ENCODE data around the gene FBLN2.

FBLN2 gene

GRCh38 chr3:13538520-13539291 is 10.2 kb upstream of the FBLN2 start:
- peaks cover 0 to 5% (median 0%) of the 10 kb centered on the region in 5 donors for H3K27me3 ChIP-seq (ENCODE audit: control insufficient read depth in 5 of 5, insufficient read depth in 4 of 5, low read length in 5 of 5)
- H3K9ac ChIP-seq (ENCODE audit: low read length in 5 of 5), result no peak overlapping the region
- H3K9me3 ChIP-seq (ENCODE audit: control insufficient read depth in 5 of 5, low read length in 5 of 5), result peaks cover 0 to 9% (median 4%) of the 10 kb centered on the region in 5 donors
- H3K4me1 ChIP-seq (ENCODE audit: control insufficient read depth in 5 of 5, insufficient read depth in 5 of 5, low read length in 5 of 5), result peaks cover 15 to 61% (median 44%) of the 10 kb centered on the region in 5 donors
- H3K4me3 ChIP-seq (ENCODE audit: low read depth in 1 of 5, low read length in 5 of 5), result no peak overlapping the region
- H3K36me3 ChIP-seq (ENCODE audit: control insufficient read depth in 5 of 5, insufficient read depth in 5 of 5, low read length in 5 of 5), result no peaks in the 10 kb centered on the region
- H3K27ac ChIP-seq (ENCODE audit: low read depth, low read length), result peak overlapping the region; percentile 62

- Histone ChIP-seq H3K4me1 (ENCODE audit: control insufficient read depth in 5 of 5, insufficient read depth in 5 of 5, low read length in 5 of 5) (peaks cover 14 to 61% (median 44%) of the 10 kb centered on the region in 5 donors), H3K4me3 (ENCODE audit: low read depth in 1 of 5, low read length in 5 of 5) (no peak overlapping the region), H3K9me3 (ENCODE audit: control insufficient read depth in 5 of 5, low read length in 5 of 5) (peaks cover 0 to 9% (median 4%) of the 10 kb centered on the region in 5 donors), H3K27me3 (ENCODE audit: control insufficient read depth in 5 of 5, insufficient read depth in 4 of 5, low read length in 5 of 5) (peaks cover 0 to 5% (median 0%) of the 10 kb centered on the region in 5 donors), H3K27ac (ENCODE audit: low read depth, low read length) (peak overlapping the region; percentile 62), H3K9ac (ENCODE audit: low read length in 5 of 5) (no peak overlapping the region), H3K36me3 (ENCODE audit: control insufficient read depth in 5 of 5, insufficient read depth in 5 of 5, low read length in 5 of 5) (no peaks in the 10 kb centered on the region)
These were observed 9.7 kb upstream of the FBLN2 start for GRCh38 chr3:13539292-13539638.

DNA sequence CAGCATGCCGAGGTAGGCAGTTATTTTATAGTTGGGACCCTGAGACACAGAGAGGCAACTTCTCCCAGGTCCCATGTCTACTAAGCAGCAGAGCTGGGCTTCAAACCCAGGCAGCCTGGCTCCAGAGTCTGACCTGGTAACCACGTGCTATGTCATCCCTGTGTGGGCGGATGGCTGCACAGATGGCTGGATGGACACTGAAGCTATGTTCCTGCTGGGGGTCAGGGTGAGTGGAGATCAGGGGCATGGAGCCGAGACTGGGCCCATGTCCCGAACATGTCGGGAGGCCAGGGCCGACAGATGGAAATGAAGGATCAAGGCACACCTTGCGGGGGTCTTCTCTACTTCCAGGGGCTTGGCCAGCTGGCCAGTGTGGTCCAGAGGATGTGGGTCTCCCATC is 9.3 kb upstream of the FBLN2 start:
- no peak overlapping the region for H3K27ac ChIP-seq (ENCODE audit: low read depth, low read length)

DNA sequence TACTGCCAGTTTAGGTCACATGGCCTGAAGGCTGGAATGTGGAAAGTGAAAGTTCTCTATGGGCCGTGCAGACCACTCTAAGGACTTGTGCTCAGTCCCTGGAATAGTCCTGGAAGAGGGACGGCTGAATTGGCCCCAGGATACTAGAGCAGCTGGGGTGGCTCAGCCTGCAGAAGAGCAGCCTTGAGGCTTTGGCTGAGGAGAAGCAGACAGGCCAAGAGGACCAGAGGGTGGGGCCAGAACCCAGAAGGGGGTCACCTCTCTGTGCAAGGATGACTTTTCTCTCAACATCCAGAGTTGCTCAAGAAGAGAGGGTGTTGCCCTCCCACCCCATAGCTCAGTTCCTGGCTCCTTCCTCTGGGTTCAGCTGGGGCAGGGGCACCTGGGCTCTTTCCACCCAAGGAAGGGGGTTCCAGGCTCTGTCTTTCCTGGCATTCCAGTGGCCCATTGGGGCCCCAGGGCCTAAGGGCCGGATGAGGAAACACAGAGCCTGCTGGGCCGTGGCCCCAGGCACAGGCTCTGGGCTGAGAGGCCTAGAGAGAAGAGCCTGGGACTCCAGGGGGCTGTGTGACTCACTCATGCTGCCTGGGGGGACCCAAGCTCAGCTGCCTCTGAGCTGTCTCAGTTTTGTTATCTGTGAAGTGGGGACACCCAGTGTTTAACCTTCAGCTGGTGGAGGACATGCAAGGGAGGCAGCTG is 8.5 kb upstream of the FBLN2 start:
- H3K27ac ChIP-seq (ENCODE audit: low read depth, low read length), result no peak overlapping the region
- no peaks in the 10 kb centered on the region for H3K36me3 ChIP-seq (ENCODE audit: control insufficient read depth in 5 of 5, insufficient read depth in 5 of 5, low read length in 5 of 5)
- peaks cover 0 to 9% (median 4%) of the 10 kb centered on the region in 5 donors for H3K9me3 ChIP-seq (ENCODE audit: control insufficient read depth in 5 of 5, low read length in 5 of 5)
- peaks cover 0 to 5% (median 0%) of the 10 kb centered on the region in 5 donors for H3K27me3 ChIP-seq (ENCODE audit: control insufficient read depth in 5 of 5, insufficient read depth in 4 of 5, low read length in 5 of 5)
- H3K4me1 ChIP-seq (ENCODE audit: control insufficient read depth in 5 of 5, insufficient read depth in 5 of 5, low read length in 5 of 5), result peaks cover 17 to 71% (median 51%) of the 10 kb centered on the region in 5 donors
- peak overlapping the region in 1 of 5 donors; percentile 14 for H3K9ac ChIP-seq (ENCODE audit: low read length in 5 of 5)
- no peak overlapping the region for H3K4me3 ChIP-seq (ENCODE audit: low read depth in 1 of 5, low read length in 5 of 5)

More for the DNA sequence above, 9.3 kb upstream of the FBLN2 start:
- H3K9me3 ChIP-seq (ENCODE audit: control insufficient read depth in 5 of 5, low read length in 5 of 5), result peaks cover 0 to 9% (median 4%) of the 10 kb centered on the region in 5 donors
- H3K27me3 ChIP-seq (ENCODE audit: control insufficient read depth in 5 of 5, insufficient read depth in 4 of 5, low read length in 5 of 5), result peaks cover 0 to 5% (median 0%) of the 10 kb centered on the region in 5 donors
- H3K4me1 ChIP-seq (ENCODE audit: control insufficient read depth in 5 of 5, insufficient read depth in 5 of 5, low read length in 5 of 5), result peaks cover 14 to 64% (median 47%) of the 10 kb centered on the region in 5 donors
- H3K4me3 ChIP-seq (ENCODE audit: low read depth in 1 of 5, low read length in 5 of 5), result no peak overlapping the region
- no peak overlapping the region for H3K9ac ChIP-seq (ENCODE audit: low read length in 5 of 5)
- no peaks in the 10 kb centered on the region for H3K36me3 ChIP-seq (ENCODE audit: control insufficient read depth in 5 of 5, insufficient read depth in 5 of 5, low read length in 5 of 5)

GRCh38 chr3:13541691-13542090 is 7.2 kb upstream of the FBLN2 start:
- no peaks in the 10 kb centered on the region for H3K36me3 ChIP-seq (ENCODE audit: control insufficient read depth in 5 of 5, insufficient read depth in 5 of 5, low read length in 5 of 5)

DNA sequence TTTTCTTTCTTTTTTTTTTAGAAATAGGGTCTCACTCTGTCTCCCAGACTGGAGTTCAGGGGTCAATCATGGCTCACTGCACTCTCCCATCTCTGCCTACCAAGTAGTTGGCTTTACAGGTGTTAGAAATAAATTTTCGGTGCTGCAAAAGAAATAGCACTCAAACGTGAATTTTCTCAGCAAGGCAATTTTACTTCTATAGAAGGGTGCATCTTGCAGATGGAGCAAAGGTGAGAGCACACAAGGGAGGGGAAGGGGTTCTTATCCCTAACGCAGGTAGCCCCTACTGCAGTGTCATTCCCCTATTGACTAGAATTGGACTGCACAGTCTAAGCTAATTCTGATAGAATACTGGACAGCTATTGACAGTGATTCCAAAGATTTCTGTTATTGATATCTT is 6.8 kb upstream of the FBLN2 start:
- H3K4me1 ChIP-seq (ENCODE audit: control insufficient read depth in 5 of 5, insufficient read depth in 5 of 5, low read length in 5 of 5), result peaks cover 17 to 68% (median 54%) of the 10 kb centered on the region in 5 donors
- H3K36me3 ChIP-seq (ENCODE audit: control insufficient read depth in 5 of 5, insufficient read depth in 5 of 5, low read length in 5 of 5), result no peaks in the 10 kb centered on the region
- H3K9ac ChIP-seq (ENCODE audit: low read length in 5 of 5), result no peak overlapping the region
- H3K4me3 ChIP-seq (ENCODE audit: low read depth in 1 of 5, low read length in 5 of 5), result no peak overlapping the region
- peaks cover 0 to 5% (median 0%) of the 10 kb centered on the region in 5 donors for H3K27me3 ChIP-seq (ENCODE audit: control insufficient read depth in 5 of 5, insufficient read depth in 4 of 5, low read length in 5 of 5)
- peaks cover 0 to 9% (median 4%) of the 10 kb centered on the region in 5 donors for H3K9me3 ChIP-seq (ENCODE audit: control insufficient read depth in 5 of 5, low read length in 5 of 5)
- peak overlapping the region; percentile 82 for H3K27ac ChIP-seq (ENCODE audit: low read depth, low read length)

More at GRCh38 chr3:13541691-13542090, 7.2 kb upstream of the FBLN2 start:
- H3K9me3 ChIP-seq (ENCODE audit: control insufficient read depth in 5 of 5, low read length in 5 of 5), result peaks cover 0 to 9% (median 4%) of the 10 kb centered on the region in 5 donors
- H3K4me1 ChIP-seq (ENCODE audit: control insufficient read depth in 5 of 5, insufficient read depth in 5 of 5, low read length in 5 of 5), result peaks cover 17 to 68% (median 54%) of the 10 kb centered on the region in 5 donors
- H3K4me3 ChIP-seq (ENCODE audit: low read depth in 1 of 5, low read length in 5 of 5), result no peak overlapping the region
- peaks cover 0 to 5% (median 0%) of the 10 kb centered on the region in 5 donors for H3K27me3 ChIP-seq (ENCODE audit: control insufficient read depth in 5 of 5, insufficient read depth in 4 of 5, low read length in 5 of 5)
- no peak overlapping the region for H3K27ac ChIP-seq (ENCODE audit: low read depth, low read length)
- no peak overlapping the region for H3K9ac ChIP-seq (ENCODE audit: low read length in 5 of 5)

GRCh38 chr3:13543253-13543652 is 5.7 kb upstream of the FBLN2 start:
- Histone ChIP-seq H3K4me1 (ENCODE audit: control insufficient read depth in 5 of 5, insufficient read depth in 5 of 5, low read length in 5 of 5) (peaks cover 15 to 70% (median 56%) of the 10 kb centered on the region in 5 donors), H3K4me3 (ENCODE audit: low read depth in 1 of 5, low read length in 5 of 5) (no peak overlapping the region), H3K27me3 (ENCODE audit: control insufficient read depth in 5 of 5, insufficient read depth in 4 of 5, low read length in 5 of 5) (peaks cover 0 to 7% (median 5%) of the 10 kb centered on the region in 5 donors), H3K36me3 (ENCODE audit: control insufficient read depth in 5 of 5, insufficient read depth in 5 of 5, low read length in 5 of 5) (no peaks in the 10 kb centered on the region), H3K9ac (ENCODE audit: low read length in 5 of 5) (peak overlapping the region in 3 of 5 donors; percentile 58 to 94 (median 70)), H3K9me3 (ENCODE audit: control insufficient read depth in 5 of 5, low read length in 5 of 5) (peaks cover 0 to 9% (median 4%) of the 10 kb centered on the region in 5 donors), H3K27ac (ENCODE audit: low read depth, low read length) (peak overlapping the region; percentile 82)

- peaks cover 0 to 9% (median 4%) of the 10 kb centered on the region in 5 donors for H3K9me3 ChIP-seq (ENCODE audit: control insufficient read depth in 5 of 5, low read length in 5 of 5)
- peaks cover 10 to 69% (median 60%) of the 10 kb centered on the region in 5 donors for H3K4me1 ChIP-seq (ENCODE audit: control insufficient read depth in 5 of 5, insufficient read depth in 5 of 5, low read length in 5 of 5)
- no peak overlapping the region for H3K4me3 ChIP-seq (ENCODE audit: low read depth in 1 of 5, low read length in 5 of 5)
- peak overlapping the region in 2 of 5 donors; percentile 41 to 70 for H3K9ac ChIP-seq (ENCODE audit: low read length in 5 of 5)
- H3K27ac ChIP-seq (ENCODE audit: low read depth, low read length), result peak overlapping the region; percentile 82
- H3K36me3 ChIP-seq (ENCODE audit: control insufficient read depth in 5 of 5, insufficient read depth in 5 of 5, low read length in 5 of 5), result no peaks in the 10 kb centered on the region
- peaks cover 0 to 11% (median 5%) of the 10 kb centered on the region in 5 donors for H3K27me3 ChIP-seq (ENCODE audit: control insufficient read depth in 5 of 5, insufficient read depth in 4 of 5, low read length in 5 of 5)
These were observed 4.6 kb upstream of the FBLN2 start for GRCh38 chr3:13544293-13544831.

- H3K4me1 ChIP-seq (ENCODE audit: control insufficient read depth in 5 of 5, insufficient read depth in 5 of 5, low read length in 5 of 5), result peaks cover 10 to 69% (median 62%) of the 10 kb centered on the region in 5 donors
- H3K27me3 ChIP-seq (ENCODE audit: control insufficient read depth in 5 of 5, insufficient read depth in 4 of 5, low read length in 5 of 5), result peaks cover 0 to 11% (median 5%) of the 10 kb centered on the region in 5 donors
- peak overlapping the region in 1 of 5 donors; percentile 26 for H3K9ac ChIP-seq (ENCODE audit: low read length in 5 of 5)
- no peaks in the 10 kb centered on the region for H3K36me3 ChIP-seq (ENCODE audit: control insufficient read depth in 5 of 5, insufficient read depth in 5 of 5, low read length in 5 of 5)
- H3K4me3 ChIP-seq (ENCODE audit: low read depth in 1 of 5, low read length in 5 of 5), result no peak overlapping the region
- peaks cover 0 to 9% (median 4%) of the 10 kb centered on the region in 5 donors for H3K9me3 ChIP-seq (ENCODE audit: control insufficient read depth in 5 of 5, low read length in 5 of 5)
- peak overlapping the region; percentile 82 for H3K27ac ChIP-seq (ENCODE audit: low read depth, low read length)
These were observed 3.8 kb upstream of the FBLN2 start for GRCh38 chr3:13544951-13545651.
